ENCODE results near the gene DAG1.

DAG1 gene

GRCh38 chr3:49518441-49518840, 48.4 kb downstream of the DAG1 start:
- DNase-seq, result no peak

- no peak for DNase-seq
Measured at GRCh38 chr3:49519296-49519695, 49.2 kb downstream of the DAG1 start.

GRCh38 chr3:49519916-49520385, 49.9 kb downstream of the DAG1 start:
- DNase-seq, result no peak

GRCh38 chr3:49523756-49524747, 54.0 kb downstream of the DAG1 start:
- DNase-seq, result no peak

- no peak for DNase-seq
Measured at GRCh38 chr3:49529567-49529966, 59.5 kb downstream of the DAG1 start.

- no peak for DNase-seq
Measured at GRCh38 chr3:49530231-49530630, 60.2 kb downstream of the DAG1 start.

GRCh38 chr3:49530701-49531100, 60.6 kb downstream of the DAG1 start:
- DNase-seq, result no peak

GRCh38 chr3:49531218-49531617, 61.2 kb downstream of the DAG1 start:
- no peak for DNase-seq

- no peak for DNase-seq
Measured at GRCh38 chr3:49531715-49532114, 61.6 kb downstream of the DAG1 start.

GRCh38 chr3:49533031-49533430, 63.0 kb downstream of the DAG1 start:
- no peak for DNase-seq

- DNase-seq, result no peak
Measured at GRCh38 chr3:49533786-49534519, 63.9 kb downstream of the DAG1 start.

GRCh38 chr3:49534581-49535441, 64.7 kb downstream of the DAG1 start:
- no peak for DNase-seq

GRCh38 chr3:49535971-49536874, 66.2 kb downstream of the DAG1 start:
- no peak for DNase-seq

GRCh38 chr3:49536875-49537533, 66.9 kb downstream of the DAG1 start:
- no peak for DNase-seq

- peak; percentile 66 for DNase-seq
Measured at GRCh38 chr3:49539659-49540560, 69.8 kb downstream of the DAG1 start.

GRCh38 chr3:49552087-49552486, 82.0 kb downstream of the DAG1 start:
- DNase-seq, result no peak

GRCh38 chr3:49553324-49553691, 83.2 kb downstream of the DAG1 start:
- no peak for DNase-seq

GRCh38 chr3:49553692-49554632, 83.9 kb downstream of the DAG1 start, which contains the start of gene BSN:
Gene BSN, plus strand, starts transcription at chr3:49554477. Its CDS starts 126 bp downstream, at chr3:49554603.
- peak; percentile 80 for DNase-seq

Measured in NCI-H2171 (cell line).